ENCODE measurements around the gene FRRS1L.

The FRRS1L gene

GRCh38 chr9:109087795-109088194, 79.3 kb downstream of the FRRS1L start:
- TF ChIP-seq, protein P1, sequence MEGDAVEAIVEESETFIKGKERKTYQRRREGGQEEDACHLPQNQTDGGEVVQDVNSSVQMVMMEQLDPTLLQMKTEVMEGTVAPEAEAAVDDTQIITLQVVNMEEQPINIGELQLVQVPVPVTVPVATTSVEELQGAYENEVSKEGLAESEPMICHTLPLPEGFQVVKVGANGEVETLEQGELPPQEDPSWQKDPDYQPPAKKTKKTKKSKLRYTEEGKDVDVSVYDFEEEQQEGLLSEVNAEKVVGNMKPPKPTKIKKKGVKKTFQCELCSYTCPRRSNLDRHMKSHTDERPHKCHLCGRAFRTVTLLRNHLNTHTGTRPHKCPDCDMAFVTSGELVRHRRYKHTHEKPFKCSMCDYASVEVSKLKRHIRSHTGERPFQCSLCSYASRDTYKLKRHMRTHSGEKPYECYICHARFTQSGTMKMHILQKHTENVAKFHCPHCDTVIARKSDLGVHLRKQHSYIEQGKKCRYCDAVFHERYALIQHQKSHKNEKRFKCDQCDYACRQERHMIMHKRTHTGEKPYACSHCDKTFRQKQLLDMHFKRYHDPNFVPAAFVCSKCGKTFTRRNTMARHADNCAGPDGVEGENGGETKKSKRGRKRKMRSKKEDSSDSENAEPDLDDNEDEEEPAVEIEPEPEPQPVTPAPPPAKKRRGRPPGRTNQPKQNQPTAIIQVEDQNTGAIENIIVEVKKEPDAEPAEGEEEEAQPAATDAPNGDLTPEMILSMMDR (IDR thresholded peaks at IDR 0.05; ENCODE audit: borderline replicate concordance, insufficient read depth, low read depth, low read length), result no peak
- no peak overlapping the region for H3K4me3 ChIP-seq (ENCODE audit: low read depth, low read length)

GRCh38 chr9:109086221-109086620, 80.8 kb downstream of the FRRS1L start:
- no peak overlapping the region for H3K4me3 ChIP-seq (ENCODE audit: low read depth, low read length)
- TF ChIP-seq, protein P1 (IDR thresholded peaks at IDR 0.05; ENCODE audit: borderline replicate concordance, insufficient read depth, low read depth, low read length), result no peak

- H3K4me3 ChIP-seq (ENCODE audit: low read depth, low read length), result no peak overlapping the region
- TF ChIP-seq, protein P1 (IDR thresholded peaks at IDR 0.05; ENCODE audit: borderline replicate concordance, insufficient read depth, low read depth, low read length), result no peak
Measured at GRCh38 chr9:109085510-109085909, 81.5 kb downstream of the FRRS1L start.

GRCh38 chr9:109083813-109084405, 83.1 kb downstream of the FRRS1L start:
- TF ChIP-seq, protein P1 (IDR thresholded peaks at IDR 0.05; ENCODE audit: borderline replicate concordance, insufficient read depth, low read depth, low read length), result no peak
- H3K4me3 ChIP-seq (ENCODE audit: low read depth, low read length), result no peak overlapping the region

DNA sequence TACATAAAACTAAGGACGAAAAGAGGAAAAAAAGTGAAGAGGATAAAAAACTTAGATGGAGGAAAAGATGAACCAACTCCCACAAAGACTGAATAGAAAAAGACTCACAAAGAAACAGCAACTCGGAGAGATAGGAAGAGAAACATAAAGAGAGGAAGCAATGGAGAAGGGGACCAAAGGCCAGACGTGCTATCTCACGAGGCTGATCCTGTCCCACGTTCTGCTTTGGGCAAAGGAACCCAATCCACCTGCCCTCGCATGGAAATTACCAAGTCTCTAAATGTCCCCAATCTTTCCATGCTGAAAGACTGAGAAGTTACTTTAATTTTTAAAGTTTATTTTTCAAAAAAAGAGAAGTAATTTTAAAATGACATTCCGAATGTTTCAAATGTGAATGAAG, 83.9 kb downstream of the FRRS1L start:
- TF ChIP-seq, protein P1 (IDR thresholded peaks at IDR 0.05; ENCODE audit: borderline replicate concordance, insufficient read depth, low read depth, low read length), result no peak
- no peak overlapping the region for H3K4me3 ChIP-seq (ENCODE audit: low read depth, low read length)

DNA sequence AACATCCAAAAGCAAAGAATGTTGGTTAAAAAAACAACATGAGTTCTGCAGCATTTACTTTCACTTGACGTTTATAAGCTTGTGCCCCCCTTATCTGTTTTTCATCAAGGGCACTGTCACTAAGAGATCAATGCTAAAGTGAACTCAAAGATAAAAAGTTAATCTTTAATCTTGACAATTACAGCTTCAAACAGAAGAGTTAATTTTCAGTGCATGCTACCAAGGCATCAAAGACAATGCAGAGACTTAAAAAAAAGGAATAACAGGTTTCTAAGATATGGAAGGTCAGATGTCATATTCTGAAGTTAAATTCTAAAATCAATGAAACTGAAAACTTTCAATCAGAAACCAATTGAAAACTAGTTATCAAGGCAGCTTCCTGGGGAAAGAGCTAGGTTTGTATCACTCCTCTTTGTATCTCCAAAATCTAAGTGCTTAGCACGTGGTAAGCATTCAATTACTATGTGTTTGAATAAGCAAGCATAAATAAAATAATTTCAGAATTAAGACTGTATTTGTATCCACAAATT, 84.9 kb downstream of the FRRS1L start:
- H3K4me3 ChIP-seq (ENCODE audit: low read depth, low read length), result no peak overlapping the region
- TF ChIP-seq, protein P1 (IDR thresholded peaks at IDR 0.05; ENCODE audit: borderline replicate concordance, insufficient read depth, low read depth, low read length), result no peak
